GM12891 (cell line): ENCODE measurements around the gene PDYN.

ENCODE experiments used
- PAX5 ChIP-seq: IDR thresholded peaks from 2 replicates; pipeline ENCODE4 v1.6.1; 2011; ENCODE audit warnings: low read length, moderate library complexity, mild to moderate bottlenecking; ENCODE audit not compliant: insufficient read depth, severe bottlenecking
- POLR2A ChIP-seq: IDR thresholded peaks from 2 replicates; pipeline ENCODE4 v1.6.1; 2011; ENCODE audit warnings: low read depth, low read length, control low read depth
- POLR2AphosphoS5 ChIP-seq: IDR thresholded peaks from 2 replicates; pipeline ENCODE4 v1.6.1; 2011; ENCODE audit warnings: low read depth, low read length, control low read depth
- SPI1 ChIP-seq: IDR thresholded peaks from 2 replicates; pipeline ENCODE4 v1.6.1; 2011; ENCODE audit warnings: low read depth, low read length, control low read depth
- TAF1 ChIP-seq: IDR thresholded peaks from 2 replicates; pipeline ENCODE4 v1.6.1; 2011; ENCODE audit warnings: low read depth, low read length, control low read depth

GRCh38 chr20:2001119-2001518 is 7.3 kb upstream of the PDYN start:
- TF ChIP-seq TAF1 (no peak), POLR2AphosphoS5 (no peak), POLR2A (no peak), SPI1 (no peak), PAX5 (no peak)
